Endothelial cell of umbilical vein (primary cell): ENCODE data around the gene HDAC11.

Source experiments
- CTCF ChIP-seq, 2 donors: IDR thresholded peaks; 1 replicate in 1 of 2; 2 replicates in 1 of 2; pipeline ENCODE4 v1.5.1; 2011; ENCODE audit warnings: low read length in 2 of 2, mild to moderate bottlenecking in 2 of 2, moderate library complexity in 2 of 2, control low read depth in 1 of 2, inconsistent platforms in 1 of 2, low read depth in 1 of 2; ENCODE audit not compliant: insufficient read depth in 1 of 2; ENCODE audit errors: extremely low read depth in 1 of 2
- EZH2 ChIP-seq: IDR thresholded peaks from 2 replicates; pipeline ENCODE4 v1.6.1; 2012; ENCODE audit warnings: borderline replicate concordance, low read depth, mild to moderate bottlenecking, moderate library complexity, low read length, inconsistent platforms; ENCODE audit not compliant: severe bottlenecking
- FOS ChIP-seq: IDR thresholded peaks from 2 replicates; pipeline ENCODE4 v1.6.1; 2011; ENCODE audit warnings: mild to moderate bottlenecking, low read length, moderate library complexity, borderline replicate concordance; ENCODE audit not compliant: insufficient read depth
- GATA2 ChIP-seq: IDR thresholded peaks from 2 replicates; pipeline ENCODE4 v1.7.0; 2011; ENCODE audit warnings: low read depth, mild to moderate bottlenecking, moderate library complexity, mixed read lengths, low read length; ENCODE audit not compliant: insufficient read length, insufficient read depth
- JUN ChIP-seq: IDR thresholded peaks from 2 replicates; pipeline ENCODE4 v1.6.1; 2011; ENCODE audit warnings: borderline replicate concordance, low read depth; ENCODE audit not compliant: insufficient read length, insufficient read depth
- MAX ChIP-seq: IDR thresholded peaks from 2 replicates; pipeline ENCODE4 v1.6.1; 2011; ENCODE audit not compliant: insufficient read depth, insufficient read length
- MYC ChIP-seq: IDR thresholded peaks from one replicate; pipeline ENCODE4 v1.6.1; 2011; ENCODE audit warnings: mild to moderate bottlenecking, low read depth, low read length
- POLR2A ChIP-seq: IDR thresholded peaks from 2 replicates; pipeline ENCODE4 v1.6.1; 2012; ENCODE audit warnings: low read depth, mild to moderate bottlenecking, control low read depth, low read length
- POLR2AphosphoS5 ChIP-seq: IDR thresholded peaks from 2 replicates; pipeline ENCODE4 v1.6.1; 2012; ENCODE audit warnings: low read depth, mild to moderate bottlenecking, control low read depth, low read length, moderate library complexity; ENCODE audit not compliant: insufficient read depth

GRCh38 chr3:13542142-13542541 lies 62.0 kb downstream of the HDAC11 start:
- no peak for TF ChIP-seq MAX
- no peak for TF ChIP-seq POLR2A
- TF ChIP-seq CTCF (IDR thresholded peaks at IDR 0.05; ENCODE audit: extremely low read depth in 1 of 2, insufficient read depth in 1 of 2, low read depth in 1 of 2, low read length in 2 of 2), result no peak
- no peak for TF ChIP-seq EZH2
- no peak for TF ChIP-seq MYC
- no peak for TF ChIP-seq POLR2AphosphoS5
- TF ChIP-seq JUN, result no peak
- TF ChIP-seq FOS, result no peak
- no peak for TF ChIP-seq GATA2
